Left lung (tissue), 10 donors: ENCODE measurements around the gene LRRC8B. TPM values are rescaled to one million over a fixed set of nuclear protein-coding genes. Genes with fewer than 3 reads are reported as not detected.

Experiments used
- ATAC-seq: fragments of 200-7000 bp; cut with Tn5 transposase; one replicate; pipeline ENCODE4 v1.9.1; 2020; ENCODE audit warnings: moderate library complexity
- DNase-seq, 4 donors: peaks; one replicate each; pipeline ENCODE4 v3.0.0-alpha.2; 2013 to 2020
- H3K27ac ChIP-seq, 2 donors: fragments of 200-600 bp; sonication (generic) in 1 of 2; one replicate each; pipeline versions ENCODE4 v1.5.0 to v1.8.0; 2020 to 2021
- H3K27me3 ChIP-seq, 2 donors: fragments of 200-600 bp; sonication (generic) in 1 of 2; one replicate each; pipeline versions ENCODE4 v1.5.0 to v1.8.0; 2020 to 2021
- H3K36me3 ChIP-seq, 2 donors: fragments of 200-600 bp; sonication (generic) in 1 of 2; one replicate each; pipeline versions ENCODE4 v1.5.0 to v1.8.0; 2020 to 2021
- H3K4me1 ChIP-seq, 2 donors: fragments of 200-600 bp; one replicate each; pipeline ENCODE4 v1.8.0; 2021
- H3K4me3 ChIP-seq, 2 donors: fragments of 200-600 bp; sonication (generic) in 1 of 2; one replicate each; pipeline versions ENCODE4 v1.5.0 to v1.8.0; 2020 to 2021; ENCODE audit warnings: mild to moderate bottlenecking in 1 of 2
- H3K9me3 ChIP-seq, 2 donors: fragments of 200-600 bp; sonication (generic) in 1 of 2; one replicate each; pipeline versions ENCODE4 v1.5.0 to v1.8.0; 2020 to 2021
- intact Hi-C, 2 donors: fragments of 100-400 bp; cut with DNase I; formaldehyde crosslinking; loops; one replicate each; pipeline versions ENCODE4 v1.11.2 to v1.14.2; 2022
- polyA plus RNA-seq, 6 donors: library from polyadenylated mRNA; unstranded; fragments of 120-200 nt; gene quantifications; one replicate each; pipeline ENCODE4 v1.2.1, GENCODE V29; 2013; ENCODE audit not compliant: insufficient read length in 6 of 6
- total RNA-seq, 2 donors: library from RNA; stranded (reverse); fragmentation: NEBNext Ultra II Directional; extraction: Animal tissue kit (Norgen Biotek cat#: 25700); gene quantifications; one replicate each; pipeline ENCODE4 v1.2.1, GENCODE V29; 2021
- TF ChIP-seq, protein P1 (sequence below), 2 donors: fragments of 200-600 bp; sonication (generic) in 1 of 2; IDR thresholded peaks; one replicate each; pipeline versions ENCODE4 v1.5.0 to v1.8.0; 2021; ENCODE audit warnings: antibody characterized with exemption in 2 of 2
- donor health status: DM: no; HTN: yes; CAD: no.
- donor health status: DM: no; HTN: no; CAD: no.

LRRC8B gene
- total and polyA plus RNA-seq, 8 donors: 8.9 to 22.5 (median 10.4) TPM

DNA sequence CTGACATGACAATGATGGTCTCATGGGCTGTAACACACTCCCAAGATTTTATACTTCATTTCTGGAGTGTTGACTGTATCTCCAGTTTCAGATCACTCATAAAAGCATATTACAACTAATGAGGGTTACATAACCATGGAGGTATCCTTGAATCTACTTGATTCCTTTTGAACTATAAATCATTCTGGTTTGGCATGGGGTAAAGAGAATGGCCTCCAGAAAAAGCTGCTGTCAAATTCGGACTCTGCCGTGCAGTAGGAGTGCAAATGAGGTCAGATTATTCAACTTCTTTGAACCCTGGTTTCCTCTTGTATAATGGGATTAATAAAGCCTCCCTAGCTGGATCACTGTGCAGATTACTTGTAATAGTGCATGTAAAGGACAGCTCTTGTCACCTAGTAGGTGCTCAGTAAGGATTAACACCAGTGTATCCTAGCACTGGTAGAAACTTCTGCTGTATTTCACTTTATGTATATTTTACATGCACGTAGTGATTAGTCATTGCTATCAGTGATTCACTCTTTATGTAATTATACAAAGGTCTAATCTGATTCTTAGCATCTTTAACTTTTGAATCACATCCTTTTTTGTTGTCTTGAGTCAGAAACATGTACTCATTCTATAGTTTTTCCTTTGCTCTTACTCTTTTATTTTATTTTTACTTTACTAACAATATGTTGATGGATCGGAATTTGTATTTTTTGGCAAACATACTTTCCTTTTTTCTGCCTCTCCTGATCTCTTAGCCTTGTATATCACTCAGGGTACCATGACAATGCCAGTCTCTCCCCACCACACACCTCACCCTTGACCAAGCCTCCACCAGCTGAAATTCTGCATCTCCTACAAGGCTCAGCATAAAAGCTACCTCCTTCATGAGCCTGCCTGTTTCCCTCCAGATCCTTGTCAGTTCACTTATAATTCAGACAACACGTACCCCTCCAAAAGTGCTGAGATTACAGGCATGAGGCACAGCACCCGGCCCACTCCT is 111.5 kb downstream of the LRRC8B start:
- intact Hi-C loops: no loop called here
- Histone ChIP-seq H3K4me3 (no peak overlapping the region), H3K9me3 (no peaks in the 10 kb centered on the region), H3K36me3 (no peaks in the 10 kb centered on the region), H3K27me3 (no peaks in the 10 kb centered on the region), H3K27ac (peak overlapping the region in 1 of 2 donors; percentile 1), H3K4me1 (peaks cover 5 to 66% of the 10 kb centered on the region in 2 donors)
- TF ChIP-seq, protein P1, sequence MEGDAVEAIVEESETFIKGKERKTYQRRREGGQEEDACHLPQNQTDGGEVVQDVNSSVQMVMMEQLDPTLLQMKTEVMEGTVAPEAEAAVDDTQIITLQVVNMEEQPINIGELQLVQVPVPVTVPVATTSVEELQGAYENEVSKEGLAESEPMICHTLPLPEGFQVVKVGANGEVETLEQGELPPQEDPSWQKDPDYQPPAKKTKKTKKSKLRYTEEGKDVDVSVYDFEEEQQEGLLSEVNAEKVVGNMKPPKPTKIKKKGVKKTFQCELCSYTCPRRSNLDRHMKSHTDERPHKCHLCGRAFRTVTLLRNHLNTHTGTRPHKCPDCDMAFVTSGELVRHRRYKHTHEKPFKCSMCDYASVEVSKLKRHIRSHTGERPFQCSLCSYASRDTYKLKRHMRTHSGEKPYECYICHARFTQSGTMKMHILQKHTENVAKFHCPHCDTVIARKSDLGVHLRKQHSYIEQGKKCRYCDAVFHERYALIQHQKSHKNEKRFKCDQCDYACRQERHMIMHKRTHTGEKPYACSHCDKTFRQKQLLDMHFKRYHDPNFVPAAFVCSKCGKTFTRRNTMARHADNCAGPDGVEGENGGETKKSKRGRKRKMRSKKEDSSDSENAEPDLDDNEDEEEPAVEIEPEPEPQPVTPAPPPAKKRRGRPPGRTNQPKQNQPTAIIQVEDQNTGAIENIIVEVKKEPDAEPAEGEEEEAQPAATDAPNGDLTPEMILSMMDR (IDR thresholded peaks at IDR 0.05): no peak
- ATAC-seq (no peak), DNase-seq (no peak)

DNA sequence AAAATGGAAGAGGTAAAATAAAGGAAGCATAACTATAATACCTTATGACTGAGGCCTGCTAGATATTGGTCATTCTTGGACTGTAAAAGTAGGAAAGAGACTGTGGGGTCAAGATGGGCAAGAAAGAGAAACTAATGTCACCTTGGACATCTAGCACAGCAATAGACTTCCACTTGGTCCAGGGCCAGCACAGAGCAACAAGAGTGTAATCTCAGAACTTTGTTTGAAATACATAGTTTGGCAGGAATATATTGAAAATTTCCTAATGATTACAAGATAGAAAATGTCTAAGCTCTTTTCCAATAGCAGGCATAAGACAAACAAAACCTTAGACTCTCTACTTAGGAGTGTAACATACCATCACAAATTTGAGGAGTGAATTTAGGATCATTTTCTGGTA is 112.9 kb downstream of the LRRC8B start:
- intact Hi-C loops: no loop called here
- TF ChIP-seq, protein P1 (IDR thresholded peaks at IDR 0.05): no peak
- no peaks in the 10 kb centered on the region for H3K27me3 ChIP-seq
- H3K27ac ChIP-seq: no peak overlapping the region
- DNase-seq: no peak
- peaks cover 0 to 58% of the 10 kb centered on the region in 2 donors for H3K4me1 ChIP-seq
- H3K36me3 ChIP-seq: no peaks in the 10 kb centered on the region
- H3K9me3 ChIP-seq: no peaks in the 10 kb centered on the region
- H3K4me3 ChIP-seq: no peak overlapping the region
- no peak for ATAC-seq

GRCh38 chr1:89640440-89640839 is 115.8 kb downstream of the LRRC8B start:
- Histone ChIP-seq H3K4me1 (peaks cover 0 to 36% of the 10 kb centered on the region in 2 donors), H3K36me3 (no peaks in the 10 kb centered on the region), H3K9me3 (peaks cover 0 to under 1% of the 10 kb centered on the region in 2 donors), H3K27me3 (no peaks in the 10 kb centered on the region), H3K27ac (no peak overlapping the region), H3K4me3 (no peak overlapping the region)
- DNase-seq: no peak
- TF ChIP-seq, protein P1 (IDR thresholded peaks at IDR 0.05): no peak
- intact Hi-C loops: no loop called here
- ATAC-seq: no peak

- no peak overlapping the region for H3K27ac ChIP-seq
- H3K4me1 ChIP-seq: peaks cover 0 to 25% of the 10 kb centered on the region in 2 donors
- DNase-seq: no peak
- TF ChIP-seq, protein P1 (IDR thresholded peaks at IDR 0.05): no peak
- no peak for ATAC-seq
- no peaks in the 10 kb centered on the region for H3K27me3 ChIP-seq
- no peaks in the 10 kb centered on the region for H3K36me3 ChIP-seq
- no peak overlapping the region for H3K4me3 ChIP-seq
- intact Hi-C loops: no loop called here
- peaks cover 0 to 14% of the 10 kb centered on the region in 2 donors for H3K9me3 ChIP-seq
Observed at GRCh38 chr1:89641781-89642180, 117.2 kb downstream of the LRRC8B start.

DNA sequence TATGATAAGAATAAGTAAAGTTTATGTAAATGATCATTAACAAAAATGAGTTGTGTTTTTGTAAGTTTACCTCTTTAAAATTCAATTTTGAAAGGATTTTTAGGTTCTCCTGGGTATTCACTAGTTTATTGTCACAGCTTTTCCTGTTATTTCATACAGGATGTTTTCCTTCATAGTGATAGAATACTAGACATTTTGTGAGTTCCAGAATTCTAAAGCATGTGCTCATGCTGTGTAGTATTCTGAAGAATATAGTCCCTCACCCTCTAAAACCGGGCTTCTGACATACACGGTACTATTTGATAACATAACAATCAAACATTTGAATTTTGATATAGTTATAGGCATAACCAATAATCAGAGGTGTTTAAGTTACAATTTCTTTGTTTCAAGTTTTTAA is 118.9 kb downstream of the LRRC8B start:
- no peak for ATAC-seq
- H3K27ac ChIP-seq: no peak overlapping the region
- H3K27me3 ChIP-seq: no peaks in the 10 kb centered on the region
- DNase-seq: no peak
- intact Hi-C loops: no loop called here
- H3K4me1 ChIP-seq: peaks cover 0 to 19% of the 10 kb centered on the region in 2 donors
- TF ChIP-seq, protein P1 (IDR thresholded peaks at IDR 0.05): no peak
- H3K9me3 ChIP-seq: peaks cover 0 to 15% of the 10 kb centered on the region in 2 donors
- H3K36me3 ChIP-seq: no peaks in the 10 kb centered on the region
- no peak overlapping the region for H3K4me3 ChIP-seq
